A172 (cell line): ENCODE data around the gene RNF34. TPM values are rescaled to one million over a fixed set of nuclear protein-coding genes. Genes with fewer than 3 reads are reported as not detected.

Experiments
- DNase-seq: peaks from one replicate; pipeline ENCODE4 v3.0.0-alpha.2; 2015; ENCODE audit warnings: low spot score
- total RNA-seq: library from RNA; depleted of rRNA; stranded (reverse); fragments of >200 nt; shearing (Covaris generic); gene quantifications from 2 replicates; pipeline ENCODE4 v1.2.3, GENCODE V29; 2014

The RNF34 gene
- total RNA-seq, 1 experiment from 2014 or later: 76.7 TPM

- no peak for DNase-seq
Observed at GRCh38 chr12:121390856-121391255, 9.1 kb upstream of the RNF34 start.

DNA sequence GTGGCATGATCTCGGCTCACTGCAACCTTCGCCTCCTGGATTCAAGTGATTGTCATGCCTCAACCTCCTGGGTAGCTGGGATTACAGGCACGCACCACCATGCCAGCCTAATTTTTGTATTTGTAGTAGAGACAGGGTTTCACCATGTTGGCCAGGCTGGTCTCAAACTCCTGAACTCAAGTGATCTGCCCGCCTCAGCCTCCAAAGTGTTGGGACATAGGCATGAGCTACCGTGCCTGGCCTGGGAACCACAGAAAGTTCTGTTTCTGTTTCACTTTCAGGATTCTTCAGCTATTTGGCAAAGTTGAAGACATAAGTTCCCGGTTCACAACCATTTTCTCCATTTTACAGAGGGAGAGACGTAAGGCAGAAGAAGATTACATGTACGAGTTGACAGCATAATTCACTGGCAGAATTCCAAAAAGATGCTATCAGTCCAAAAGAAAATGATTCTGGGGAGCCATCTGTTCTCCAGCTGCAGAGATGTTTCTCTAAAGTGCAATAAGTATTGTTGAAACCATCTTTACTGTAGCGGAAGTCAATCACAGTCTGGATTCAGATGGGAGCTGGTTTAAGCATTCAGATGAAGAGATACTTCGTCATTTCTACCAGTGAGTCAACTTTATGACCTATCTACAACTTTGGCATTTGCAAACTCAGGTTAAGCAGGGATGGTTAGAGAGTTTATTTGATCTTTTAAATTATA is 8.1 kb upstream of the RNF34 start:
- DNase-seq: no peak

DNA sequence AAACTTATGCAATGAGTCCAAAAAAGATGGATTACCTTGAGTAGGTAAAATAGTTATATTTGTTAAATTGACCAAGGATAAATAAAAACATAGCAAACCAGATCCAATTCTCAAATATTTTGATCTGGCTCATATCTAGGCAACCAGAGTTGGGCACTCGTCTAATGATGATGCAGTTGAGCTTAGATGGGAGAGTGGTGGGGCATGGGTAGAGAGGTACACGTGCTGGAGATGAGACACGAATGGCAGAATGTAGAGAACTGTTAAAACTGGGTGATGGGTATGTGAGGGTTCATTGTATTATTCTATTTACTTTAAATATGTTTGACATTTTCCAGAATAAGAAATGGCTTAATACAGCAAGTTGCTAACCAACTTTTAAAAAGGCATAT is 7.6 kb upstream of the RNF34 start:
- no peak for DNase-seq

GRCh38 chr12:121397521-121397920 is 2.4 kb upstream of the RNF34 start:
- DNase-seq: no peak

DNA sequence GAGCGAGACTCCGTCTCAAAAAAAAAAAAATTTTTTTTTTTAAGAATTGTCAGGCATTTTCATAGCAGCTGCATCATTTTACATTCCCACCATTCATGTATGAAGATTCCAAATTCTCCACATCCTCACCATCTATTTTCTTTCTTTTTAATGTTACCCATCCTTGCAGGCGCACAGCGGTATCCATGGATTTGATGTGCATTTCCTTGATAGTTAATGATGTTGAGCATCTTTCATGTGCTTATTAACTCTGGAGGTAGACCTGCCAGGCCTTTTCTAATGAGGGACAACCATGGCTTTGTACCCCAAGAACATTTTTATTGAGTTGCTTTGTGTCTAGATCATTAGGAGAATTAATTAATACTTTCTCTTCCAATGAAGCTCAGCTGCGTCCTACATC is 1.6 kb upstream of the RNF34 start:
- no peak for DNase-seq

DNA sequence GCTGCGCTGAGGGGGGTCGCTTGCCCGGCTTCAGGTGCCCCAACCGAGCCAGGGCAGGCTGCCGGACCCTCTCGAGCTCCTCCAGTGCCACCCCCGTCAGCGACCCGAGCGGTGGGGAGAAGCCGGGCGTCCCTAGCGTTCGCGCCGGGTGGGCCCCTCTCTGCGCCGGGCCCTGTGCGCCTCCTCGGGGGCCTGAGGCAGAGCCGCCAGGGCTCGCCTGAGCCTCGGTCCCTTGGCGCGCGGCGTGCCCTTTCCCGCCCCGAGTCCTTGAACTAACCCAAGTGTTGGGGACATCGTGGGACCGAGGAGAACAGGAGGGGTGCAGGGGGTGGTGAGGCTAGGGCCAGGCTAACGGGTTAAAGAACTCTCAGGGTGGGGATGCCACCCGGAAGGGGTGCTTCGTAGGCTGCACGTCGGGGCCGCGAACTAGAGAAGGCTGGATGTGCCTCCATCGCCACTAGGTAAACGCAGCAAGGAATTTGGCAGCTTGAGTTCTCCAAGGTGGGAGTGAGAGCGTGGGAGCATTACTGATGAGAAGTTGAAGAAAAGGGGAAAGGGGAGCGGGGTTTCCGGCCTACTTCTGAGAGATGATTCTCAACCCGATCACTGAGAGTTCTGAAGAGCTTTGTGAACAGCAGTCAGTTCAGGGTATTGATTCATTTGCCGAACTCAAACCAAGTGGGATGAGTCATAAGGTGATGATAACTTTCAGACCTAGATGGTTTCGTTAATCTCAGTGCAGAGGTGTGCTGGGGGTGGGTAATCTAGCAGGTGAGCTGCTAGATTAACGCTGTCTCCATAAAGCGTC is 618 bp downstream of the RNF34 start:
- DNase-seq: peak; percentile 22

- DNase-seq: no peak
Observed at GRCh38 chr12:121403721-121404120, 3.8 kb downstream of the RNF34 start.

- no peak for DNase-seq
Observed at GRCh38 chr12:121404734-121405133, 4.8 kb downstream of the RNF34 start.

- no peak for DNase-seq
Observed at GRCh38 chr12:121405211-121405610, 5.3 kb downstream of the RNF34 start.

GRCh38 chr12:121413917-121414316 is 14.0 kb downstream of the RNF34 start:
- DNase-seq: no peak

- no peak for DNase-seq
Observed at GRCh38 chr12:121417847-121418246, 17.9 kb downstream of the RNF34 start.

- no peak for DNase-seq
Observed at GRCh38 chr12:121420109-121420508, 20.2 kb downstream of the RNF34 start.

DNA sequence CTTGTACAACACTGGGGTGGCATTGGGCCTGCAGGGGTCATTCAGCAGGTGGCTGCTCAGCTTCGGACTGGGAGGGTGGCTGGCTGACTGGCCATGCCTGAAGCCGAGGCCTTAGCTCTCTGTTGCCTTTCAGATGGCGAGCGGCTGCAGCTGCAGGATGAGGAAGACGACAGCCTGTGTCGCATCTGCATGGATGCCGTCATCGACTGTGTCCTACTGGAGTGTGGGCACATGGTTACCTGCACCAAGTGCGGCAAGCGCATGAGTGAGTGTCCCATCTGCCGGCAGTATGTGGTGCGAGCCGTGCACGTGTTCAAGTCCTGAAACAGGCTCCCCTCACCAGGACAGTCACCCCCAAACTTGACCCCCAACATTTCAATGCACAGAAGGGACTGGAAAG is 23.3 kb downstream of the RNF34 start:
- no peak for DNase-seq

DNA sequence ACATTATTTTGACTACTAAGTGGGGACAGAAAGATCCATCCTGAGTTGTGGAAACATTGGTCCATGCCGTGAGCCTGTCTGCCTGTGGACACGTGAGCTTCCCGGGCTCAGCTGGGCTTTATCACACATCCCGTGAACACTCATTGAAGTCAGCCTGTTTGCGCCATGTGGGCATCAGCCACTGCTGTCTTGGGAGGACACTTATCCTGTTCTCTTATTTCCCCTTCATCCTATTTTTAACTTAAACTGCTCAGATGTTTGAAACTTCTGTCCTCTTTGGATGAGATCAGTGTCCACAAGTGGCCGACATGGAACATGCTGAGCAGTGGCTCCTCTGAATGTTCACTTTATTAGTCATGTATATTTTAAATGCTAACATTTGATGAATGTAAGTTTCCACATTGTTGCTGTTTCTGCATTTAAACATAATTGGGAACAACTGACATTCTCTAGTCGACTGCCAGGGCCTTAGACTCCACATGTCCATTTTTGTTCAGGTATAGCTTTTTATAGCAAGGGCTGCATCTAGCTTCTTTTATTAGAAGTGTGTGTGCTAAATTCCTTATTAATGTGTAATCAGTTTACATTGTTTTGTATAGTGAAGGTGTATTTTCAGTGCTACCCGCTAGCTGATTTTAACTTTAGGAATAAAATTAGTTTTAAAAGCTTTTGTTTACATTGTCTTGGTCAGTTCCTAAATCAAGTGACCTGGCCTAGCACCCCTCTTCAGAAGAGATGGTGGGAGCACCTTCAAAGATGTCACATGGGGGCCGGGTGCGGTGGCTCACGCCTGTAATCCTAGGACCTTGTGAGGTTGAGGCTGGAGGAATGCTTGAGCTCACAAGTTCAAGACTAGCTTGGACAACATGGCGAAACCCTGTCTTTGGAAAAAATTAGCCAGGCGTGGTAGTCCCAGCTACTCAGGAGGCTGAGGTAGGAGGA is 24.0 kb downstream of the RNF34 start:
- DNase-seq: no peak

- DNase-seq: no peak
Observed at GRCh38 chr12:121424624-121424975, 24.7 kb downstream of the RNF34 start.

DNA sequence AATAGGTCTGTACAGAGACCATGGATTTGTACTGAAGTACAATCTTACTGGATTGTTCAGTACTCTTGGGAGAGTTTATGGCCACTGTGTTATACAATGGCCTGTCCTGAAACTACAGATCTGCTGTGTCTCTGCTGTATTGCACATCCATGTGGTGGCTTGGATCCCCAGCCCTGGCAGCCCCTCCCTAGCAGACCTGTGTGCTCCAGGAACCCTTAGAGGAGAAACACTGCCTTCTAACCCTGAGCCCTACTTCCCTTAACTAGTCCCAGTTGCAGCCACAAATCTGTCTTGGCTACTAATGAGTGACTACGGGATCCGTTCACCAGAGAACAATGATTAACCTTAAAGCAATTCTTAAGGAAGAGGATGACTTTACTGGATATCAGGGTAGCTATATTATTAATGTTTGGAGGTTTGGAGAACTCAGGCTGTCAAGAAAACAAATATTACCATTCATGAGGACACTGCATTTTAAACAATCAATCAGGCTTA is 27.7 kb downstream of the RNF34 start:
- no peak for DNase-seq

GRCh38 chr12:121428883-121429282 is 29.0 kb downstream of the RNF34 start:
- DNase-seq: no peak

DNA sequence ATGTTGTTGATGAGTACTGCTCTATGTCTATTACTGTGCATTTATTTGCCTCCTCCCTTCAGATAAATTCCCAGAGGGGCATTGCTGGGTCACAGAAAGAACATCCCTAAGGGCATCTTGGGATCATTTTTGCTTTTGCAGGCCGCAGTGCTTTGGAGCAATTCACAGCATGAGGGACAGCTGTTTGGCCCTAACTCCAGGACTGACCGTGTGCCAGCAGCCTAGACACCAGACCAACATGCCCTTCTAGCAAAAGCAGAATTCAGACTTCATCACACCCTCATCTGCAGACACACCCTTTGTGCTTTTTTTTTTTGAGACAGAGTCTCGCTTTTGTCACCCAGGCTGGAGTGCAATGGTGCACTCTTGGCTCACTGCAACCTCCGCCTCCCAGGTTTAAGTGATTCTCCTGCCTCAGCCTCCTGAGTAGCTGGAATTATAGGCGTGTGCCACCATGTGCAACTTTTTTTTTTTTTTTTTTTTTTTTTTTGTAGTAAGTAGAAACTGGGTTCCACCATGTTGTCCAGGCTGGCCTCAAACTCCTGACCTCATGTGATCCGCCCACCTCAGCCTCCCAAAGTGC is 31.0 kb downstream of the RNF34 start:
- DNase-seq: no peak

DNA sequence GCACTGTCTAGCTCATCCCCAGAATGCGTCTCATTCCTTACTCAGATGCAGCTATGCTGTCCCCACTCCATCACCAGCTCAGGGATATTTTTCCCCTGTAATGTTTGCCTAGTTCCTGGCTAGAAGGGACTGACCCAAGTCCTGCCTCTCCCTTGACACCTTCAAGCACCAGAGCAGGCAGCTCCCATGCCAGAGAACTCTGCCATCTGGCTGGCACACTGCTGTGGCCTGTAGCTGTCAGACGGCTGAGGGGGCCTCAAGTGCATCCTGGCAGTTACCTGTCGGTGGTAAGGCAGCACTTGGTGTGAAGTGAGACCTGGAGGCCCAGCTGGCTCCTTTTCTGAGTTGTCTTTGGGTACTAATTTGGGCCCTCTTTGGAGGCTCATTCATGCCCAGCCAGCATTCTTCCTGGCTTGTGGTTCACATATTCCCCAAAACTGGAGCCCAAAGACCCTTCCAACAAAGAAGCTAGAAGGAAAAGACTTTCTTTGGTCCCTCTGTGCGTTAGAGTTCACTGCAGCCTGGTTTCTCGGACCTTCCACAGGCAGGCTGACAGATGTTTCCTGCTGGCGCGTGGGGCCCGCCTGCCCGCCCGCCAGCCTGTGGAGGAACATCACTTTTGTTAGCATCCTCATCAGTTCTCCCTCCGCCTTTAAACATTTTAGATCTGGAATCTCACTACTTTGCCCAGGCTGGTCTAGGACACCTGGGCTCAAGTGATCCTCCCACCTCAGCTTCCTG is 33.0 kb downstream of the RNF34 start:
- DNase-seq: no peak

DNA sequence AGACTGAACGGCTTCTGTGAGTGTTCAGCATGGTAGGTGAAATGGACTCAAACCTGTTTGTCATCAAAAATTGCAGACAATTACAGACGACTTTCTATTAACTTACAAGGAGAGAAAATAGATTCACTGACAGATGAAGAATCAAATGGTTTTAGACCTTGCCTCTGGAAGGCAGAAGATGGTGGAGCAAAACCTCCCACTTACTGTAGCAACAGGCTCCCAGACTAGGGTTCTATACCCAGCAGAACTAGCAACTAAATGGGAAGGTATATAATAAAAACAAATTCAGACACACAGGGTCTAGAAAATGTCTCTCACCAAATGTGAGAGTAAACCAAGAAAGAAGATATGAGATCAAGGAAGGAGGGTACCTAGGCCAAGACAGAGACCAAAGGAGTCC is 36.8 kb downstream of the RNF34 start:
- no peak for DNase-seq

DNA sequence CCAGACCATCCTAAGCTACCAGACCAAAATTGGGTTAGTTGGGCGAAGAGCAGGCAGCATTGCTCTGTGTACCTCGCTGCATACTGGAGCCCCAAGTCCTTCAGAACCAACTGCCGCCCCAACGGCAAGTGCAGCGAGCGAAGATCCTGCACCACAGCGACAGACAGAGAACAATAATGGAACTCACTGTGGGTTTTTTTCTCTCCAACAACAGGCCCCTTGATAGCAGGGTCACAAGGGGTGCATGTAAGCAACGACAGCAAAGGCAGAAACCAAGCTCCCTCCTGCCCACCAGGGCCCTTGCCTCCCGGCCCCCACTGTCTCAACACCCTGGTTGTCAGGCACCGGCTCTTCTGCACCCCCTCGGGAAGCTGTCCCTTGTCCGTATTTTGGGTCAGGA is 39.0 kb downstream of the RNF34 start:
- no peak for DNase-seq
